ENCODE data around the gene HPSE2. TPM values are rescaled to one million over a fixed set of nuclear protein-coding genes. Genes with fewer than 3 reads are reported as not detected.
A peak's percentile ranks its signal among the peaks of the same experiment; 100 is the strongest.
"Not testable (repeated sequence)": the region's sequence is repeated elsewhere in the genome, so short reads cannot be mapped to it uniquely, and the experiment has no call there.

The HPSE2 gene
- total RNA-seq, 2 experiments from 2014 or later: not detected

- Mint-ChIP-seq H3K4me3 (peak overlapping the region; percentile 13), H3K36me3 (ENCODE audit: low read depth) (no peaks in the 10 kb centered on the region), H3K27ac (no peak overlapping the region), H3K27me3 (peaks cover 85% of the 10 kb centered on the region), H3K9me3 (no peaks in the 10 kb centered on the region), H3K4me1 (peaks cover 20% of the 10 kb centered on the region)
- ChIA-PET CTCF (no interaction called here), POLR2A (no interaction called here)
- DNase-seq: no peak
Measured at GRCh38 chr10:99233000-99233688, 2.5 kb downstream of the HPSE2 start.

- peaks cover 84% of the 10 kb centered on the region for H3K27me3 Mint-ChIP-seq
- CTCF ChIA-PET: no interaction called here
- no peaks in the 10 kb centered on the region for H3K9me3 Mint-ChIP-seq
- no peak overlapping the region for H3K27ac Mint-ChIP-seq
- no peak overlapping the region for H3K4me3 Mint-ChIP-seq
- POLR2A ChIA-PET: no interaction called here
- no peaks in the 10 kb centered on the region for H3K36me3 Mint-ChIP-seq (ENCODE audit: low read depth)
- H3K4me1 Mint-ChIP-seq: peaks cover 20% of the 10 kb centered on the region
- DNase-seq: no peak
Measured at GRCh38 chr10:99232360-99232999, 3.2 kb downstream of the HPSE2 start.

- DNase-seq: no peak
- H3K36me3 Mint-ChIP-seq (ENCODE audit: low read depth): no peaks in the 10 kb centered on the region
- no peak overlapping the region for H3K27ac Mint-ChIP-seq
- CTCF ChIA-PET: no interaction called here
- peaks cover 20% of the 10 kb centered on the region for H3K27me3 Mint-ChIP-seq
- H3K4me1 Mint-ChIP-seq: no peaks in the 10 kb centered on the region
- H3K4me3 Mint-ChIP-seq: no peak overlapping the region
- POLR2A ChIA-PET: no interaction called here
- no peaks in the 10 kb centered on the region for H3K9me3 Mint-ChIP-seq
Measured at GRCh38 chr10:99224766-99225165, 10.9 kb downstream of the HPSE2 start.

GRCh38 chr10:99207340-99207739 lies 28.3 kb downstream of the HPSE2 start:
- POLR2A ChIA-PET: no interaction called here
- Mint-ChIP-seq H3K27me3 (no peaks in the 10 kb centered on the region), H3K9me3 (no peaks in the 10 kb centered on the region), H3K4me3 (no peak overlapping the region), H3K27ac (no peak overlapping the region), H3K4me1 (no peaks in the 10 kb centered on the region), H3K36me3 (ENCODE audit: low read depth) (no peaks in the 10 kb centered on the region)
- no peak for DNase-seq
- CTCF ChIA-PET: no interaction called here

GRCh38 chr10:99203310-99203709 lies 32.3 kb downstream of the HPSE2 start:
- DNase-seq: no peak
- H3K4me1 Mint-ChIP-seq: no peaks in the 10 kb centered on the region
- H3K4me3 Mint-ChIP-seq: no peak overlapping the region
- no peaks in the 10 kb centered on the region for H3K9me3 Mint-ChIP-seq
- CTCF ChIA-PET: no interaction called here
- no peaks in the 10 kb centered on the region for H3K27me3 Mint-ChIP-seq
- H3K27ac Mint-ChIP-seq: no peak overlapping the region
- POLR2A ChIA-PET: no interaction called here
- no peaks in the 10 kb centered on the region for H3K36me3 Mint-ChIP-seq (ENCODE audit: low read depth)

GRCh38 chr10:99172950-99173349 lies 62.7 kb downstream of the HPSE2 start:
- ChIA-PET CTCF (no interaction called here), POLR2A (no interaction called here)
- H3K36me3 Mint-ChIP-seq (ENCODE audit: low read depth): no peaks in the 10 kb centered on the region
- no peaks in the 10 kb centered on the region for H3K27me3 Mint-ChIP-seq
- H3K9me3 Mint-ChIP-seq: no peaks in the 10 kb centered on the region
- H3K4me1 Mint-ChIP-seq: no peaks in the 10 kb centered on the region
- no peak for DNase-seq
- no peak overlapping the region for H3K27ac Mint-ChIP-seq
- H3K4me3 Mint-ChIP-seq: no peak overlapping the region

- no peaks in the 10 kb centered on the region for H3K36me3 Mint-ChIP-seq (ENCODE audit: low read depth)
- no peaks in the 10 kb centered on the region for H3K27me3 Mint-ChIP-seq
- no peaks in the 10 kb centered on the region for H3K9me3 Mint-ChIP-seq
- H3K4me1 Mint-ChIP-seq: no peaks in the 10 kb centered on the region
- ChIA-PET CTCF (no interaction called here), POLR2A (no interaction called here)
- no peak overlapping the region for H3K27ac Mint-ChIP-seq
- no peak for DNase-seq
- no peak overlapping the region for H3K4me3 Mint-ChIP-seq
Measured at GRCh38 chr10:99172128-99172738, 63.4 kb downstream of the HPSE2 start.

GRCh38 chr10:99170116-99170675 lies 65.5 kb downstream of the HPSE2 start:
- ChIA-PET CTCF (no interaction called here), POLR2A (no interaction called here)
- no peaks in the 10 kb centered on the region for H3K36me3 Mint-ChIP-seq (ENCODE audit: low read depth)
- no peaks in the 10 kb centered on the region for H3K9me3 Mint-ChIP-seq
- H3K4me1 Mint-ChIP-seq: no peaks in the 10 kb centered on the region
- DNase-seq: no peak
- no peak overlapping the region for H3K27ac Mint-ChIP-seq
- H3K4me3 Mint-ChIP-seq: no peak overlapping the region
- H3K27me3 Mint-ChIP-seq: no peaks in the 10 kb centered on the region

GRCh38 chr10:99161165-99161564 lies 74.5 kb downstream of the HPSE2 start:
- no peak overlapping the region for H3K27ac Mint-ChIP-seq
- no peak overlapping the region for H3K4me3 Mint-ChIP-seq
- no peaks in the 10 kb centered on the region for H3K4me1 Mint-ChIP-seq
- no peak for DNase-seq
- no peaks in the 10 kb centered on the region for H3K9me3 Mint-ChIP-seq
- POLR2A ChIA-PET: no interaction called here
- CTCF ChIA-PET: no interaction called here
- no peaks in the 10 kb centered on the region for H3K36me3 Mint-ChIP-seq (ENCODE audit: low read depth)
- H3K27me3 Mint-ChIP-seq: no peaks in the 10 kb centered on the region

GRCh38 chr10:99143651-99144050 lies 92.0 kb downstream of the HPSE2 start:
- Mint-ChIP-seq H3K9me3 (no peaks in the 10 kb centered on the region), H3K4me1 (no peaks in the 10 kb centered on the region), H3K4me3 (no peak overlapping the region), H3K27ac (no peak overlapping the region), H3K36me3 (ENCODE audit: low read depth) (no peaks in the 10 kb centered on the region), H3K27me3 (no peaks in the 10 kb centered on the region)
- no peak for DNase-seq
- ChIA-PET POLR2A (no interaction called here), CTCF (no interaction called here)

- CTCF ChIA-PET: no interaction called here
- Mint-ChIP-seq H3K9me3 (no peaks in the 10 kb centered on the region), H3K27me3 (no peaks in the 10 kb centered on the region), H3K4me3 (no peak overlapping the region), H3K27ac (no peak overlapping the region), H3K36me3 (ENCODE audit: low read depth) (no peaks in the 10 kb centered on the region), H3K4me1 (no peaks in the 10 kb centered on the region)
- DNase-seq: no peak
- POLR2A ChIA-PET: no interaction called here
Measured at GRCh38 chr10:99143011-99143410, 92.6 kb downstream of the HPSE2 start.

- peaks cover 12% of the 10 kb centered on the region for H3K9me3 Mint-ChIP-seq
- CTCF ChIA-PET: not testable (repeated sequence)
- POLR2A ChIA-PET: interaction anchor here (0.7 kb wide), 1 partner anchor 371 kb away, joined by 3 read pairs; no protein-coding TSS in a partner anchor
Measured at GRCh38 chr10:99132897-99133296, 102.8 kb downstream of the HPSE2 start.

GRCh38 chr10:99125879-99126278 lies 109.8 kb downstream of the HPSE2 start:
- no peak for DNase-seq
- no peak overlapping the region for H3K27ac Mint-ChIP-seq
- no peaks in the 10 kb centered on the region for H3K4me1 Mint-ChIP-seq
- H3K27me3 Mint-ChIP-seq: no peaks in the 10 kb centered on the region
- CTCF ChIA-PET: no interaction called here
- peaks cover 5% of the 10 kb centered on the region for H3K9me3 Mint-ChIP-seq
- no peaks in the 10 kb centered on the region for H3K36me3 Mint-ChIP-seq (ENCODE audit: low read depth)
- POLR2A ChIA-PET: no interaction called here
- no peak overlapping the region for H3K4me3 Mint-ChIP-seq

More at GRCh38 chr10:99132897-99133296, 102.8 kb downstream of the HPSE2 start:
- not testable (repeated sequence) for H3K27ac Mint-ChIP-seq; H3K4me3 Mint-ChIP-seq; DNase-seq; H3K27me3 Mint-ChIP-seq; H3K36me3 Mint-ChIP-seq (ENCODE audit: low read depth); H3K4me1 Mint-ChIP-seq

GRCh38 chr10:99124376-99124775 lies 111.3 kb downstream of the HPSE2 start:
- Mint-ChIP-seq H3K27ac (no peak overlapping the region), H3K27me3 (no peaks in the 10 kb centered on the region), H3K4me1 (no peaks in the 10 kb centered on the region), H3K36me3 (ENCODE audit: low read depth) (no peaks in the 10 kb centered on the region), H3K4me3 (no peak overlapping the region), H3K9me3 (peaks cover 2% of the 10 kb centered on the region)
- POLR2A ChIA-PET: no interaction called here
- no peak for DNase-seq
- CTCF ChIA-PET: no interaction called here

Data from activated CD4-positive, alpha-beta memory T cell treated with anti-CD3 and anti-CD28 coated beads, Interleukin-2, amount 10 ng/mL, durations not matched to agents 7 days and 5 days (primary cell).